ENCODE measurements around the gene CDCA4.

- TF ChIP-seq EP300 (IDR thresholded peaks at IDR 0.05) (no peak), POLR2A (IDR thresholded peaks at IDR 0.05; ENCODE audit: low read depth) (no peak)
These were observed 10.8 kb downstream of the CDCA4 start for GRCh38 chr14:105010106-105010505.

All from esophagus muscularis mucosa (tissue), 2 donors.